ENCODE data around the gene CEP350. TPM values are rescaled to one million over a fixed set of nuclear protein-coding genes. Genes with fewer than 3 reads are reported as not detected.

Gene CEP350
- total RNA-seq, 3 donors from 2014 or later, result 79.0 to 124 (median 95.0) TPM

GRCh38 chr1:180117764-180118116 is 163.1 kb downstream of the CEP350 start:
- no peaks in the 10 kb centered on the region for H3K4me1 ChIP-seq
- TF ChIP-seq POLR2A (IDR thresholded peaks at IDR 0.05), result no peak
- no peak for TF ChIP-seq CTCF (IDR thresholded peaks at IDR 0.05)
- no peak for DNase-seq (ENCODE audit: low spot score in 2 of 2)
- H3K4me3 ChIP-seq, result no peak overlapping the region
- intact Hi-C loops (cut with DNase I; ENCODE audit: low total_unique reads), result no loop called here
- no peaks in the 10 kb centered on the region for H3K9me3 ChIP-seq
- no peak overlapping the region for H3K27ac ChIP-seq
- no peaks in the 10 kb centered on the region for H3K36me3 ChIP-seq
- no peaks in the 10 kb centered on the region for H3K27me3 ChIP-seq

DNA sequence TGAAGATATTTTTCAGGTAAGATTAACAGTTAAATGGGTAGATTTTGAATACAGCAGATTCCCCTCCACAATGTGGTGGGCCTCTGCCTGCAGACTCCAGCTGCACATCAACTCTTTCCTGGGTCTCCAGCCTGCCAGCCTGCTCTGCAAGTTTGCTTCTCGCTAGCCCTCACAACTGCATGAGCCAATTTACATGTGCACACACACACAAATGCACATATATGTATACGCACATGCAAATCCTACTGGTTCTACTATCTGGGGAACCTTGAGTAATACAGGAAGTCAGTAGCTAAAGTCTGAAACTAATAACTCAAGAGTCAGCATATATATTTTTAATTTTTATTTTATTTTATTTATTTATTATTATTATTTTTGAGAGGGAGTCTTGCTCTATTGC is 165.2 kb downstream of the CEP350 start:
- Histone ChIP-seq H3K27ac (no peak overlapping the region), H3K36me3 (no peaks in the 10 kb centered on the region), H3K4me3 (no peak overlapping the region), H3K27me3 (no peaks in the 10 kb centered on the region), H3K9me3 (no peaks in the 10 kb centered on the region), H3K4me1 (no peaks in the 10 kb centered on the region)
- TF ChIP-seq POLR2A (IDR thresholded peaks at IDR 0.05), result no peak
- no peak for TF ChIP-seq POLR2AphosphoS5 (IDR thresholded peaks at IDR 0.05)
- no peak for TF ChIP-seq CTCF (IDR thresholded peaks at IDR 0.05)
- intact Hi-C loops (cut with DNase I; ENCODE audit: low total_unique reads), result no loop called here
- no peak for DNase-seq (ENCODE audit: low spot score in 2 of 2)

- Histone ChIP-seq H3K9me3 (no peaks in the 10 kb centered on the region), H3K4me1 (no peaks in the 10 kb centered on the region), H3K27me3 (no peaks in the 10 kb centered on the region), H3K27ac (no peak overlapping the region), H3K4me3 (no peak overlapping the region), H3K36me3 (no peaks in the 10 kb centered on the region)
- TF ChIP-seq POLR2AphosphoS5 (IDR thresholded peaks at IDR 0.05), result no peak
- no peak for TF ChIP-seq POLR2A (IDR thresholded peaks at IDR 0.05)
- no peak for TF ChIP-seq CTCF (IDR thresholded peaks at IDR 0.05)
- intact Hi-C loops (cut with DNase I; ENCODE audit: low total_unique reads), result no loop called here
- DNase-seq (ENCODE audit: low spot score in 2 of 2), result no peak
Observed at GRCh38 chr1:180123463-180123936, 168.9 kb downstream of the CEP350 start.

GRCh38 chr1:180130651-180131050 is 176.0 kb downstream of the CEP350 start:
- Histone ChIP-seq H3K4me3 (no peak overlapping the region), H3K9me3 (no peaks in the 10 kb centered on the region), H3K36me3 (no peaks in the 10 kb centered on the region), H3K27ac (no peak overlapping the region), H3K4me1 (no peaks in the 10 kb centered on the region), H3K27me3 (no peaks in the 10 kb centered on the region)
- TF ChIP-seq CTCF (IDR thresholded peaks at IDR 0.05) (no peak), POLR2AphosphoS5 (IDR thresholded peaks at IDR 0.05) (no peak), POLR2A (IDR thresholded peaks at IDR 0.05) (no peak)
- intact Hi-C loops (cut with DNase I; ENCODE audit: low total_unique reads), result no loop called here
- no peak for DNase-seq (ENCODE audit: low spot score in 2 of 2)

DNA sequence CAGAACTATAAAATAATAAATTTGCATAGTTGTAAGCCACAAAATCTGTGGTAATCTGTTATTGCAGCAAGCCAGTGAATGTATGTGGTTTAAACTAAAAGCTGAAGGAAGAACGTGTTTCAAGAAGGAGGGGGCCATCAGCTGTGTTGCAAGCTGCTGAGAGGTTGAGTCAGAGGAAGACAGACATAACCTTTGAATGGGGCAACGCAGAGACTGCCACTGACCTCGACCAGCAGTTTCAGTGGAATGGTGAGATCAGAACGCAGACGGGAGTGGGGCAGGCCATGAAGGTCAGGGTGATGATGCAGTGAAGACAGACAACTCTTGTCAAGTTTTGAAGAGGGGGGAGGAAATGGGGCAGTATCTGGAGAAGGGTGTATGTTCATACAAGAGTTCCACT is 176.9 kb downstream of the CEP350 start:
- no peaks in the 10 kb centered on the region for H3K27me3 ChIP-seq
- no peak overlapping the region for H3K27ac ChIP-seq
- H3K4me1 ChIP-seq, result no peaks in the 10 kb centered on the region
- no peak for DNase-seq (ENCODE audit: low spot score in 2 of 2)
- no peak overlapping the region for H3K4me3 ChIP-seq
- intact Hi-C loops (cut with DNase I; ENCODE audit: low total_unique reads), result no loop called here
- peaks cover 0 to 3% of the 10 kb centered on the region in 2 donors for H3K9me3 ChIP-seq
- TF ChIP-seq POLR2AphosphoS5 (IDR thresholded peaks at IDR 0.05), result no peak
- TF ChIP-seq POLR2A (IDR thresholded peaks at IDR 0.05), result no peak
- no peak for TF ChIP-seq CTCF (IDR thresholded peaks at IDR 0.05)
- H3K36me3 ChIP-seq, result no peaks in the 10 kb centered on the region

Data from breast epithelium (tissue), 4 donors.